Bronchial epithelial cell (primary cell): Measurements from ENCODE around the gene SGMS1. TPM values are rescaled to one million over a fixed set of nuclear protein-coding genes. Genes with fewer than 3 reads are reported as not detected.

Experiments
- DNase-seq: peaks from one replicate; pipeline ENCODE4 v3.0.0-alpha.2; 2010; ENCODE audit warnings: low read depth
- FAIRE-seq: peaks from 2 replicates; lab custom pipeline; 2011; peaks lifted over from hg19 to GRCh38; lab: Jason Lieb, UNC
- H3K27me3 ChIP-seq: 2 replicates; pipeline ENCODE4 v1.5.1; 2011; ENCODE audit warnings: low read length; ENCODE audit not compliant: control insufficient read depth, insufficient read depth
- H3K36me3 ChIP-seq: 2 replicates; pipeline ENCODE4 v1.5.1; 2011; ENCODE audit warnings: low read length; ENCODE audit not compliant: control insufficient read depth, insufficient read depth
- H3K4me3 ChIP-seq: 2 replicates; pipeline ENCODE4 v1.5.1; 2011; ENCODE audit warnings: mild to moderate bottlenecking, low read depth, low read length, control low read depth
- CTCF ChIP-seq: IDR thresholded peaks from 2 replicates; pipeline ENCODE4 v1.5.1; 2011; ENCODE audit warnings: mild to moderate bottlenecking, moderate library complexity, low read length, control low read depth, inconsistent platforms; ENCODE audit not compliant: insufficient read depth, severe bottlenecking
- total RNA-seq: library from RNA; depleted of rRNA; stranded (reverse); fragments of >200 nt; gene quantifications from 2 replicates; pipeline ENCODE4 v1.2.1, GENCODE V29; 2014

SGMS1 gene
- total RNA-seq, 1 donor from 2014 or later, result 21.3 TPM

GRCh38 chr10:50464004-50464409, 159.7 kb downstream of the SGMS1 start:
- H3K4me3 ChIP-seq, result no peak overlapping the region
- no peak for FAIRE-seq
- DNase-seq, result no peak
- no peak for TF ChIP-seq CTCF
- no peaks in the 10 kb centered on the region for H3K27me3 ChIP-seq
- H3K36me3 ChIP-seq, result no peaks in the 10 kb centered on the region

- FAIRE-seq, result no peak
- Histone ChIP-seq H3K27me3 (no peaks in the 10 kb centered on the region), H3K4me3 (no peak overlapping the region), H3K36me3 (no peaks in the 10 kb centered on the region)
- no peak for TF ChIP-seq CTCF
- DNase-seq, result no peak
Measured at GRCh38 chr10:50461834-50462233, 161.9 kb downstream of the SGMS1 start.

GRCh38 chr10:50461123-50461522, 162.6 kb downstream of the SGMS1 start:
- TF ChIP-seq CTCF, result no peak
- no peak for FAIRE-seq
- Histone ChIP-seq H3K36me3 (no peaks in the 10 kb centered on the region), H3K27me3 (no peaks in the 10 kb centered on the region), H3K4me3 (no peak overlapping the region)
- DNase-seq, result no peak

GRCh38 chr10:50456719-50457118, 167.0 kb downstream of the SGMS1 start:
- no peak for FAIRE-seq
- Histone ChIP-seq H3K4me3 (no peak overlapping the region), H3K36me3 (no peaks in the 10 kb centered on the region), H3K27me3 (no peaks in the 10 kb centered on the region)
- DNase-seq, result no peak
- TF ChIP-seq CTCF, result no peak

GRCh38 chr10:50453940-50454339, 169.8 kb downstream of the SGMS1 start:
- Histone ChIP-seq H3K27me3 (no peaks in the 10 kb centered on the region), H3K36me3 (no peaks in the 10 kb centered on the region), H3K4me3 (no peak overlapping the region)
- FAIRE-seq, result no peak
- TF ChIP-seq CTCF, result no peak
- DNase-seq, result no peak

GRCh38 chr10:50452603-50453002, 171.2 kb downstream of the SGMS1 start:
- Histone ChIP-seq H3K36me3 (no peaks in the 10 kb centered on the region), H3K4me3 (no peak overlapping the region), H3K27me3 (no peaks in the 10 kb centered on the region)
- TF ChIP-seq CTCF, result no peak
- no peak for FAIRE-seq
- DNase-seq, result no peak
